HG03378 (cell line): ENCODE measurements around the gene MBIP.

Experiments used
- ATAC-seq: cut with Tn5 transposase; IDR thresholded peaks from one replicate; pipeline ENCODE4 v1.9.1; 2021; ENCODE audit warnings: mild to moderate bottlenecking, moderate library complexity; ENCODE audit not compliant: unreplicated experiment

MBIP gene

GRCh38 chr14:36268121-36268520 is 52.3 kb downstream of the MBIP start:
- ATAC-seq: no peak

GRCh38 chr14:36264595-36264994 is 55.8 kb downstream of the MBIP start:
- no peak for ATAC-seq

GRCh38 chr14:36264107-36264506 is 56.3 kb downstream of the MBIP start:
- ATAC-seq: no peak

DNA sequence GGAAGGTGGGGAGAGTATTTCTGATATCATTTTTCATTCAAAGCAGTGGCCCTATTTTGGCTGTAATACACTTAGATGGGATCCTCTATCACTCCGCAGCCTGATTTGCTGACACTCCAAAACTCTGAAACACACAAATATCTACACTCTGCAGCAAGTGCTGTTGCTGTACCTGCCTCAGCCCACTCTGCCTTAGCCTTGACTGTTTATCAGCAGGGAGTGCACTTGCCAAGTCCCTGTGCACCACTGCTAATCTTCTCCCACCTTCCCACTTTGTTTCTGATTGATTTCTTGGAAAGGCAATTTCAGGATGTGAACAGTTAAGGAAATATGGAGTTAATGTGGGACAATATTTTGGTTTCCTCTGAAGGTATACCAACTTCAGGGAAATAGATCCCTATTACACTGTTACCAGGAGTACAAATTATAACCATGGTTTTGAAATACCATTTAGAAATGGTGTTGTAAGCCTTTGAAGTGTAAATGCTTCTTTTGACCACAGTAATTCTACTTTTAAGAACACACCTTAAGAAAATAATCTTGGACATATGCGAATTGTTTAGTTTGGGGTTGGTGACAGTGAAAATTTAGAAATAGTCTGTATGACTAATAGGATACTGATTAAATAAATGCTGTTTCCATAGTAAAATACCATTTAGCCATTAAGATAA is 59.3 kb downstream of the MBIP start:
- no peak for ATAC-seq

DNA sequence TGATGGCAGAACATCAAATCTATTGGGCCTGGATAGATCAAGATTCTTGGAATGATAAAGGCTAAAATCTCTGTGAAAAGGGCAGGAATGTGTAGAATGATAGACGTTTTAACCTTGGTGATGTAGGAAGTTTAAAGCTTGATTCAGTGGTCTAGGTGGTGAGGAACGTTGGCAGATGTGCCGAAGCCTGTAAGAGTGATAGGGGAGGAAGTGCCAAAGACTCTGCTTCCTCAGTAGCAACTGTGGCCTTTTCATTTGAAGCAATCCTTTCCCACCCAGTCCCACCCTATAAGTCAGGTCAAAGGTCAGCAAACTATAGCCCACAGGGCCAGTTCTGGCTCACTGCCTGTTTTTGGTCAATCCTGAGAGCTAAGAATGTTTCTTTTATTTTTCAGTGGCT is 62.2 kb downstream of the MBIP start:
- ATAC-seq: no peak

DNA sequence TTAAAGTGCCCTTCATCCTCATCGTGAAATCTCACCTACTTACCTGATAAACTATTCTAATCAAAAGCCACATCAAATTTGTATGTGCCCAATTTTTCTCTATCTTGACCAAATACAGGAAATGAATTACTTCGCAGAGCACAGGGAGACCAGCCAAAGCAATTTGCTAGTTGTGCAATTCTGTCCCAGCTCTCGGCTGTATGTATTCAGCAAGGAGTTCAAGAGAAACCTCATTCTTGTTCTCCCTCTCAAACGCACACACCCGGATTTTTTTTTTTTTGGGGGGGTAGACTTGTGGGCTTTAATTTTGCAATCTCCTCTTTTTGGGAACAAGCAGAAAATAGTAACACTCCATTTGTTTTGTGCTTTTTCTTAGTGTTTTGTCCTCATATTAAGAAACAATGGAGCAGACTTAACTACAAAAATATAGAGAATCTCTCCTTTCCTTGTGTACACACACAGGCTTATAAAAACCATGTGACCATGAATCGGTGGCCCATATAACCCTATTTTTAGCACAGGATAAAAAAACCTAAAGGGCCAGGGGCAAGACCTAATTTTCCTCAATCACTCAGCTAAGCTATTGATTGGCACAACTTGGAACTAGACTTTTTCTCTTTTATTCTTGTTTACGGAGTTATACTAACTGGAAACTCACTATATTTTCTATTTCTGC is 64.2 kb downstream of the MBIP start:
- ATAC-seq: no peak

- no peak for ATAC-seq
Observed at GRCh38 chr14:36254020-36254624, 66.3 kb downstream of the MBIP start.
